GM23338 (cell line): ENCODE results near the gene CYB5B. TPM values are rescaled to one million over a fixed set of nuclear protein-coding genes. Genes with fewer than 3 reads are reported as not detected.

Experiments used
- ATAC-seq: fragments of 200-7000 bp; cut with Tn5 transposase; 3 replicates; pipeline ENCODE4 v1.9.1; 2020
- DNase-seq: peaks from one replicate; pipeline ENCODE4 v3.0.0-alpha.2; 2015; ENCODE audit warnings: low spot score
- H2AFZ ChIP-seq: fragments of 200-600 bp; sonication (generic); 2 replicates; pipeline ENCODE4 v1.8.0; 2016; ENCODE audit warnings: antibody characterized with exemption, mild to moderate bottlenecking, moderate library complexity
- H3F3A ChIP-seq: fragments of 200-600 bp; sonication (generic); replicated peaks from 2 replicates; pipeline ENCODE4 v1.8.0; 2017; ENCODE audit warnings: antibody characterized with exemption, mixed run types, low read depth
- H3K27ac ChIP-seq: fragments of 200-600 bp; sonication (generic); 2 replicates; pipeline ENCODE4 v1.6.1; 2016; ENCODE audit warnings: low read depth
- H3K27me3 ChIP-seq: fragments of 200-600 bp; sonication (generic); 2 replicates; pipeline ENCODE4 v1.8.0; 2016; ENCODE audit warnings: mild to moderate bottlenecking, mixed run types, moderate library complexity; ENCODE audit not compliant: insufficient read depth
- H3K36me3 ChIP-seq: fragments of 200-600 bp; sonication (generic); 2 replicates; pipeline ENCODE4 v1.8.0; 2016; ENCODE audit warnings: mild to moderate bottlenecking; ENCODE audit not compliant: insufficient read depth
- H3K4me1 ChIP-seq: fragments of 200-600 bp; sonication (generic); 2 replicates; pipeline ENCODE4 v1.8.0; 2016; ENCODE audit warnings: mild to moderate bottlenecking, moderate library complexity; ENCODE audit not compliant: insufficient read depth
- H3K4me2 ChIP-seq: fragments of 200-600 bp; sonication (generic); 2 replicates; pipeline ENCODE4 v1.7.1; 2017; ENCODE audit warnings: mixed run types
- H3K4me3 ChIP-seq: fragments of 200-600 bp; sonication (generic); 2 replicates; pipeline ENCODE4 v1.6.1; 2016; ENCODE audit warnings: mixed run types
- H3K79me2 ChIP-seq: fragments of 200-600 bp; sonication (generic); replicated peaks from 2 replicates; pipeline ENCODE4 v1.8.0; 2017; ENCODE audit warnings: mild to moderate bottlenecking; ENCODE audit not compliant: insufficient read depth
- H3K9me2 ChIP-seq: fragments of 200-600 bp; sonication (generic); 2 replicates; pipeline ENCODE4 v1.8.0; 2017; ENCODE audit not compliant: insufficient read depth
- H4K20me1 ChIP-seq: fragments of 200-600 bp; sonication (generic); replicated peaks from 2 replicates; pipeline ENCODE4 v1.8.0; 2017; ENCODE audit warnings: mild to moderate bottlenecking; ENCODE audit not compliant: insufficient read depth
- H3K27ac Mint-ChIP-seq: 2 replicates; pipeline ENCODE4 v1.8.0; 2020; ENCODE audit warnings: inconsistent platforms, mild to moderate bottlenecking, moderate library complexity, mixed read lengths
- H3K27me3 Mint-ChIP-seq: 3 replicates; pipeline ENCODE4 v1.8.0; 2022; ENCODE audit warnings: low read depth, mild to moderate bottlenecking, moderate library complexity, mixed read lengths, inconsistent platforms; ENCODE audit not compliant: insufficient read depth, poor library complexity
- H3K36me3 Mint-ChIP-seq: 3 replicates; pipeline ENCODE4 v1.8.0; 2021; ENCODE audit warnings: low read depth, mild to moderate bottlenecking, inconsistent platforms, moderate library complexity, mixed read lengths
- H3K4me1 Mint-ChIP-seq: 3 replicates; pipeline ENCODE4 v1.8.0; 2020; ENCODE audit warnings: mild to moderate bottlenecking, inconsistent platforms, mixed read lengths
- H3K4me3 Mint-ChIP-seq: 3 replicates; pipeline ENCODE4 v1.8.0; 2021; ENCODE audit warnings: moderate library complexity, mild to moderate bottlenecking, inconsistent platforms, mixed read lengths
- H3K9me3 Mint-ChIP-seq: 3 replicates; pipeline ENCODE4 v1.8.0; 2020; ENCODE audit warnings: moderate library complexity, mild to moderate bottlenecking, inconsistent platforms, mixed read lengths
- CTCF ChIP-seq, 2 experiments: fragments of 200-600 bp in 1 of 2; sonication (generic) in 1 of 2; conservative IDR thresholded peaks; 2 replicates each; pipeline versions ENCODE4 v1.5.1 to v1.6.1; 2016 to 2017; ENCODE audit warnings: antibody characterized with exemption in 2 of 2, low read depth in 2 of 2, mild to moderate bottlenecking in 2 of 2, moderate library complexity in 1 of 2
- EZH2 ChIP-seq: fragments of 200-600 bp; sonication (generic); IDR thresholded peaks from one replicate; pipeline ENCODE4 v1.8.0; 2017; ENCODE audit warnings: antibody characterized with exemption, mild to moderate bottlenecking, low read depth; ENCODE audit not compliant: unreplicated experiment
- EZH2phosphoT487 ChIP-seq: fragments of 200-600 bp; sonication (generic); IDR thresholded peaks from one replicate; pipeline ENCODE4 v1.8.1; 2018; ENCODE audit warnings: antibody characterized with exemption; ENCODE audit not compliant: unreplicated experiment
- POLR2AphosphoS5 ChIP-seq: IDR thresholded peaks from 2 replicates; pipeline ENCODE4 v1.6.1; 2016; ENCODE audit warnings: antibody characterized with exemption, low read depth
- ZNF114 ChIP-seq: fragments of 250-450 bp; sonication (Bioruptor Pico); IDR thresholded peaks from 2 replicates; pipeline ENCODE4 v1.5.0; 2020; ENCODE audit warnings: mild to moderate bottlenecking, moderate library complexity
- polyA plus RNA-seq: library from polyadenylated mRNA; unstranded; fragments of >200 nt; fragmentation: Nextera tagmentation; extraction: Ambion mirVana; gene quantifications from 2 replicates; pipeline ENCODE4 v1.2.1, GENCODE V29; 2016
- total RNA-seq: library from RNA; depleted of rRNA; stranded (reverse); fragments of >200 nt; shearing (Covaris generic); gene quantifications from 2 replicates; pipeline ENCODE4 v1.2.3, GENCODE V29; 2014
- TF ChIP-seq, protein P1 (sequence below): IDR thresholded peaks from one replicate; pipeline ENCODE4 v1.6.1; 2018; ENCODE audit warnings: antibody characterized with exemption; ENCODE audit not compliant: unreplicated experiment
- TF ChIP-seq, protein P2 (sequence below): fragments of 250-450 bp; sonication (Bioruptor Pico); IDR thresholded peaks from 2 replicates; pipeline ENCODE4 v1.5.0; 2020; ENCODE audit warnings: mild to moderate bottlenecking, moderate library complexity

Gene CYB5B
- total and polyA plus RNA-seq, 2 experiments from 2014 or later, result 72.0 to 110 TPM

DNA sequence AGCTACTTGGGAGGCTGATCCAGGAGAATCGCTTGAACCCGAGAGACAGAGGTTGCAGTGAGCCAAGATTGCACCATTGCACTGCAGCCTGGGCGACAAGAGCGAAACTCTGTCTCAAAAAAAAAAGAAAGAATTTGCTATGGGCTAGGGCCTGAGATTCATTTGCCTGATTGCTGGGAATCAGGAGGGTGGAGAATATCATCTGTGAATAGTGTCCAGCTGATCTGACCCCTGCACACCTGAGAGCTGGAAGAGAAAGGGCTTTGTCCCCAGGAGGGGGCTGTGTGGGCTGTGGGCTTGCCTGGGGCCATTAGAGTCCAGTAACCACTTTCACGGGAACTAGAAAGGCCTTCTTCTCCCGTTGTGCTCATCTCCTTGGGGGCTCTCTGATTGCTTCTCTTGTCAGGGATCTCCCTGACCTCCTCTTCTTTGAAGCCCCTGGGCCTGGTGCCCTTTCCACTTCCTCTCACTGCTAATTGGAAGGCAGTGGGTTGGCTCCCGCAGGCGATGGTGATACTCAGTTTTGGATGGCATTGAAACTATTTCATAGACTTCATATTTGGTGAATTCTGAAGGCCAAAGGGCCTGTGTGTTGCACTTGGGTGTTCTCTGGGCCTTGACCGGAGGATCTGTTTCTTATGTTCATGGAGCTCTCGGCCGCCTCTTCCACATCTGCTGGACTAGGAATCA lies 75.3 kb downstream of the CYB5B start:
- H3K9me2 ChIP-seq, result no peaks in the 10 kb centered on the region
- peaks cover 13% of the 10 kb centered on the region for H3K27me3 Mint-ChIP-seq
- no peak overlapping the region for H3K4me3 Mint-ChIP-seq
- no peaks in the 10 kb centered on the region for H3K36me3 Mint-ChIP-seq
- no peaks in the 10 kb centered on the region for H3K27me3 ChIP-seq
- H4K20me1 ChIP-seq, result no peaks in the 10 kb centered on the region
- no peak overlapping the region for H3K4me2 ChIP-seq
- H3K36me3 ChIP-seq, result no peaks in the 10 kb centered on the region
- H3K27ac ChIP-seq, result no peak overlapping the region
- no peaks in the 10 kb centered on the region; the same call in 2 of the 3 replicates for H3K9me3 Mint-ChIP-seq
- H3F3A ChIP-seq, result no peaks in the 10 kb centered on the region
- no peak overlapping the region for H3K4me3 ChIP-seq
- no peak overlapping the region for H3K27ac Mint-ChIP-seq
- ATAC-seq, result no peak
- H2AFZ ChIP-seq, result no peak overlapping the region; the same call in 1 of the 2 replicates
- peaks cover 14% of the 10 kb centered on the region for H3K4me1 Mint-ChIP-seq
- H3K79me2 ChIP-seq, result no peaks in the 10 kb centered on the region
- no peak for DNase-seq
- no peaks in the 10 kb centered on the region for H3K4me1 ChIP-seq
- TF ChIP-seq CTCF (conservative IDR thresholded peaks at IDR 0.05; ENCODE audit: low read depth in 2 of 2) (no peak), EZH2 (no peak), POLR2AphosphoS5 (no peak), ZNF114 (no peak)
- TF ChIP-seq, protein P1, sequence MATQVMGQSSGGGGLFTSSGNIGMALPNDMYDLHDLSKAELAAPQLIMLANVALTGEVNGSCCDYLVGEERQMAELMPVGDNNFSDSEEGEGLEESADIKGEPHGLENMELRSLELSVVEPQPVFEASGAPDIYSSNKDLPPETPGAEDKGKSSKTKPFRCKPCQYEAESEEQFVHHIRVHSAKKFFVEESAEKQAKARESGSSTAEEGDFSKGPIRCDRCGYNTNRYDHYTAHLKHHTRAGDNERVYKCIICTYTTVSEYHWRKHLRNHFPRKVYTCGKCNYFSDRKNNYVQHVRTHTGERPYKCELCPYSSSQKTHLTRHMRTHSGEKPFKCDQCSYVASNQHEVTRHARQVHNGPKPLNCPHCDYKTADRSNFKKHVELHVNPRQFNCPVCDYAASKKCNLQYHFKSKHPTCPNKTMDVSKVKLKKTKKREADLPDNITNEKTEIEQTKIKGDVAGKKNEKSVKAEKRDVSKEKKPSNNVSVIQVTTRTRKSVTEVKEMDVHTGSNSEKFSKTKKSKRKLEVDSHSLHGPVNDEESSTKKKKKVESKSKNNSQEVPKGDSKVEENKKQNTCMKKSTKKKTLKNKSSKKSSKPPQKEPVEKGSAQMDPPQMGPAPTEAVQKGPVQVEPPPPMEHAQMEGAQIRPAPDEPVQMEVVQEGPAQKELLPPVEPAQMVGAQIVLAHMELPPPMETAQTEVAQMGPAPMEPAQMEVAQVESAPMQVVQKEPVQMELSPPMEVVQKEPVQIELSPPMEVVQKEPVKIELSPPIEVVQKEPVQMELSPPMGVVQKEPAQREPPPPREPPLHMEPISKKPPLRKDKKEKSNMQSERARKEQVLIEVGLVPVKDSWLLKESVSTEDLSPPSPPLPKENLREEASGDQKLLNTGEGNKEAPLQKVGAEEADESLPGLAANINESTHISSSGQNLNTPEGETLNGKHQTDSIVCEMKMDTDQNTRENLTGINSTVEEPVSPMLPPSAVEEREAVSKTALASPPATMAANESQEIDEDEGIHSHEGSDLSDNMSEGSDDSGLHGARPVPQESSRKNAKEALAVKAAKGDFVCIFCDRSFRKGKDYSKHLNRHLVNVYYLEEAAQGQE, result no peak

DNA sequence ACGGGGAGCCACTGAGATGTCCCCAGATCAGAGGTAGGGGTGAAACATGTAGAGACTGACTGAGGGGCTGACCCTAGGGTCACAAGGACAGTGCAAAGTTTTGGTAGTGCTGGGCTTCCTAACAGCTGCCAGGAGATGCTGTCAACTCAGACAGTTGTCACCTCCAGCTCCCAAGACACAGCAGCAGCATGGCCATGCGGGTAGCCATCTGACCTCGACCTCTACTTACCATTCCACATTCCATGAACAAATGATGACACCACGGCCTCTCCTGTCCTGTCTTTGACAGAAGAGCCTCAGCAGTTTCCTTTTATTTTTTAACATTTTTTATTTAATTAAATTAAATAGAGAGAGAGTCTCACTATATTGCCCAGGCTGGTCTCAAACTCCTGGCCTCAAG lies 76.1 kb downstream of the CYB5B start:
- Histone ChIP-seq H3K4me1 (no peaks in the 10 kb centered on the region), H2AFZ (peak overlapping the region; percentile 43; the same call in 1 of the 2 replicates), H3K79me2 (no peaks in the 10 kb centered on the region), H3K4me2 (no peak overlapping the region), H3K4me3 (no peak overlapping the region), H3K27me3 (no peaks in the 10 kb centered on the region), H3K9me2 (no peaks in the 10 kb centered on the region), H3F3A (no peaks in the 10 kb centered on the region), H3K27ac (no peak overlapping the region), H4K20me1 (no peaks in the 10 kb centered on the region), H3K36me3 (no peaks in the 10 kb centered on the region)
- Mint-ChIP-seq H3K4me3 (no peak overlapping the region), H3K27ac (no peak overlapping the region), H3K9me3 (no peaks in the 10 kb centered on the region; the same call in 2 of the 3 replicates), H3K36me3 (no peaks in the 10 kb centered on the region), H3K4me1 (peaks cover 14% of the 10 kb centered on the region), H3K27me3 (peaks cover 12% of the 10 kb centered on the region)
- no peak for ATAC-seq
- DNase-seq, result no peak
- TF ChIP-seq, protein P2, sequence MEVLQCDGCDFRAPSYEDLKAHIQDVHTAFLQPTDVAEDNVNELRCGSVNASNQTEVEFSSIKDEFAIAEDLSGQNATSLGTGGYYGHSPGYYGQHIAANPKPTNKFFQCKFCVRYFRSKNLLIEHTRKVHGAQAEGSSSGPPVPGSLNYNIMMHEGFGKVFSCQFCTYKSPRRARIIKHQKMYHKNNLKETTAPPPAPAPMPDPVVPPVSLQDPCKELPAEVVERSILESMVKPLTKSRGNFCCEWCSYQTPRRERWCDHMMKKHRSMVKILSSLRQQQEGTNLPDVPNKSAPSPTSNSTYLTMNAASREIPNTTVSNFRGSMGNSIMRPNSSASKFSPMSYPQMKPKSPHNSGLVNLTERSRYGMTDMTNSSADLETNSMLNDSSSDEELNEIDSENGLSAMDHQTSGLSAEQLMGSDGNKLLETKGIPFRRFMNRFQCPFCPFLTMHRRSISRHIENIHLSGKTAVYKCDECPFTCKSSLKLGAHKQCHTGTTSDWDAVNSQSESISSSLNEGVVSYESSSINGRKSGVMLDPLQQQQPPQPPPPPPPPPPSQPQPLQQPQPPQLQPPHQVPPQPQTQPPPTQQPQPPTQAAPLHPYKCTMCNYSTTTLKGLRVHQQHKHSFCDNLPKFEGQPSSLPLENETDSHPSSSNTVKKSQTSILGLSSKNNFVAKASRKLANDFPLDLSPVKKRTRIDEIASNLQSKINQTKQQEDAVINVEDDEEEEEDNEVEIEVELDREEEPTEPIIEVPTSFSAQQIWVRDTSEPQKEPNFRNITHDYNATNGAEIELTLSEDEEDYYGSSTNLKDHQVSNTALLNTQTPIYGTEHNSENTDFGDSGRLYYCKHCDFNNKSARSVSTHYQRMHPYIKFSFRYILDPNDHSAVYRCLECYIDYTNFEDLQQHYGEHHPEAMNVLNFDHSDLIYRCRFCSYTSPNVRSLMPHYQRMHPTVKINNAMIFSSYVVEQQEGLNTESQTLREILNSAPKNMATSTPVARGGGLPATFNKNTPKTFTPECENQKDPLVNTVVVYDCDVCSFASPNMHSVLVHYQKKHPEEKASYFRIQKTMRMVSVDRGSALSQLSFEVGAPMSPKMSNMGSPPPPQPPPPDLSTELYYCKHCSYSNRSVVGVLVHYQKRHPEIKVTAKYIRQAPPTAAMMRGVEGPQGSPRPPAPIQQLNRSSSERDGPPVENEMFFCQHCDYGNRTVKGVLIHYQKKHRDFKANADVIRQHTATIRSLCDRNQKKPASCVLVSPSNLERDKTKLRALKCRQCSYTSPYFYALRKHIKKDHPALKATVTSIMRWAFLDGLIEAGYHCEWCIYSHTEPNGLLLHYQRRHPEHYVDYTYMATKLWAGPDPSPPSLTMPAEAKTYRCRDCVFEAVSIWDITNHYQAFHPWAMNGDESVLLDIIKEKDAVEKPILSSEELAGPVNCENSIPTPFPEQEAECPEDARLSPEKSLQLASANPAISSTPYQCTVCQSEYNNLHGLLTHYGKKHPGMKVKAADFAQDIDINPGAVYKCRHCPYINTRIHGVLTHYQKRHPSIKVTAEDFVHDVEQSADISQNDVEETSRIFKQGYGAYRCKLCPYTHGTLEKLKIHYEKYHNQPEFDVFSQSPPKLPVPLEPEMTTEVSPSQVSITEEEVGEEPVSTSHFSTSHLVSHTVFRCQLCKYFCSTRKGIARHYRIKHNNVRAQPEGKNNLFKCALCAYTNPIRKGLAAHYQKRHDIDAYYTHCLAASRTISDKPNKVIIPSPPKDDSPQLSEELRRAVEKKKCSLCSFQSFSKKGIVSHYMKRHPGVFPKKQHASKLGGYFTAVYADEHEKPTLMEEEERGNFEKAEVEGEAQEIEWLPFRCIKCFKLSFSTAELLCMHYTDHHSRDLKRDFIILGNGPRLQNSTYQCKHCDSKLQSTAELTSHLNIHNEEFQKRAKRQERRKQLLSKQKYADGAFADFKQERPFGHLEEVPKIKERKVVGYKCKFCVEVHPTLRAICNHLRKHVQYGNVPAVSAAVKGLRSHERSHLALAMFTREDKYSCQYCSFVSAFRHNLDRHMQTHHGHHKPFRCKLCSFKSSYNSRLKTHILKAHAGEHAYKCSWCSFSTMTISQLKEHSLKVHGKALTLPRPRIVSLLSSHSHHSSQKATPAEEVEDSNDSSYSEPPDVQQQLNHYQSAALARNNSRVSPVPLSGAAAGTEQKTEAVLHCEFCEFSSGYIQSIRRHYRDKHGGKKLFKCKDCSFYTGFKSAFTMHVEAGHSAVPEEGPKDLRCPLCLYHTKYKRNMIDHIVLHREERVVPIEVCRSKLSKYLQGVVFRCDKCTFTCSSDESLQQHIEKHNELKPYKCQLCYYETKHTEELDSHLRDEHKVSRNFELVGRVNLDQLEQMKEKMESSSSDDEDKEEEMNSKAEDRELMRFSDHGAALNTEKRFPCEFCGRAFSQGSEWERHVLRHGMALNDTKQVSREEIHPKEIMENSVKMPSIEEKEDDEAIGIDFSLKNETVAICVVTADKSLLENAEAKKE, result no peak
- no peak for TF ChIP-seq EZH2phosphoT487
